OCI-LY1 (cell line): ENCODE results near the gene ARHGEF25.

Source experiments
- CTCF ChIP-seq: fragments of 200-600 bp; sonication (generic), shearing (Covaris generic); IDR thresholded peaks from 2 replicates; pipeline ENCODE4 v1.5.1; 2017; ENCODE audit warnings: mild to moderate bottlenecking, antibody characterized with exemption, low read length, moderate library complexity, mixed read lengths
- EZH2 ChIP-seq: fragments of 200-600 bp; sonication (generic), shearing (Covaris generic); IDR thresholded peaks from 2 replicates; pipeline ENCODE4 v1.8.0; 2017; ENCODE audit warnings: borderline replicate concordance, mixed run types, mild to moderate bottlenecking, antibody characterized with exemption, low read length, moderate library complexity, mixed read lengths

- no peak for TF ChIP-seq CTCF
- TF ChIP-seq EZH2 = no peak
Observed at GRCh38 chr12:57576613-57577160, 34.5 kb upstream of the ARHGEF25 start.
